ENCODE results near the gene CXCL17. TPM values are rescaled to one million over a fixed set of nuclear protein-coding genes. Genes with fewer than 3 reads are reported as not detected.
A peak's percentile ranks its signal among the peaks of the same experiment; 100 is the strongest.

Gene CXCL17, protein sequence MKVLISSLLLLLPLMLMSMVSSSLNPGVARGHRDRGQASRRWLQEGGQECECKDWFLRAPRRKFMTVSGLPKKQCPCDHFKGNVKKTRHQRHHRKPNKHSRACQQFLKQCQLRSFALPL
- 1.4 and 1.9 TPM in 2 replicates for polyA plus RNA-seq (2013)

DNA sequence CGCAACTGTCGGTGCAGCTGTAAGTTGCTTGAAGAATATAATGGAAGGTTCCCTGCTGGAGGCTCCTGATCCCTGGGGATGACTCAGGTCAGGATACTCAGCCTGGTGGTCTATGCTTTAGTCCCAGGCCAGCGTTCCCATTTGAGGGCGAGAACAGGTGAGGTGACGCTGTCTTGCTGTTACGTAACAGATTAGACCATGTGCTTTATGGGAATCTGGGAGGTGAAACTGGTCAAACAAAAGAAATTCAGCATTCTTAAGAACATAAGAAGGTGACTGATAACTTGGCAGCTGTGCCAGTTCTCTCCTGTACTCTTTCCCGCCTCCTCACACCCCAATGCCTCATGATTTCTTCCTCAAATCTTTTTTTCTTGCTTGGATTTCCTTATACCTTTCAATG, at the start of gene CXCL17:
TSS of gene CXCL17 (minus strand) at position 114 of the 400 bp plus-strand sequence. CDS start 114 bp downstream, outside the sequence.
- Histone ChIP-seq H3K9me3 (ENCODE audit: insufficient read depth, low read depth, low read length) (no peaks in the 10 kb centered on the region), H3K23ac (ENCODE audit: low read length) (no peak within 1 kb of the TSS), H3K9ac (ENCODE audit: low read length) (no peak within 1 kb of the TSS), H3K36me3 (ENCODE audit: control insufficient read depth in 1 of 2, insufficient read depth in 2 of 2, low read length in 2 of 2) (no peaks in the 10 kb centered on the region), H3K14ac (ENCODE audit: low read length) (no peak within 1 kb of the TSS), H3K27ac (ENCODE audit: low read depth, low read length) (no peak within 1 kb of the TSS), H4K8ac (ENCODE audit: low read depth, low read length) (no peak within 1 kb of the TSS), H4K91ac (ENCODE audit: low read depth, low read length) (no peak within 1 kb of the TSS), H3K79me2 (ENCODE audit: control insufficient read depth, insufficient read depth, low read length, poor library complexity) (no peaks in the 10 kb centered on the region), H3K4me3 (ENCODE audit: low read depth, low read length) (no peak within 1 kb of the TSS), H4K12ac (ENCODE audit: low read depth, low read length) (no peak within 1 kb of the TSS), H3K4ac (ENCODE audit: low read depth, low read length) (no peak within 1 kb of the TSS), H3K79me1 (ENCODE audit: low read length) (no peaks in the 10 kb centered on the region), H3K27me3 (ENCODE audit: insufficient read depth, low read length) (no peaks in the 10 kb centered on the region), H2BK120ac (ENCODE audit: insufficient read depth, low read length, poor library complexity) (no peak within 1 kb of the TSS), H2AFZ (ENCODE audit: insufficient read depth, low read length, poor library complexity) (no peak within 1 kb of the TSS), H3K4me1 (ENCODE audit: control insufficient read depth in 1 of 2, insufficient read depth in 2 of 2, low read length in 2 of 2) (peaks cover 9 to 12% of the 10 kb centered on the region in 2 experiments), H2AK5ac (ENCODE audit: low read length) (no peak within 1 kb of the TSS), H2BK12ac (ENCODE audit: low read length) (no peak within 1 kb of the TSS), H2BK5ac (ENCODE audit: low read depth, low read length, poor library complexity) (no peak within 1 kb of the TSS), H3K4me2 (ENCODE audit: low read length) (no peak within 1 kb of the TSS), H3K18ac (ENCODE audit: low read length) (no peak within 1 kb of the TSS)
- peak in 1 of 2 donors; percentile 19 for DNase-seq
- no CpG with 5 or more reads among the region's 7 CpGs for WGBS (ENCODE audit: extremely low coverage, insufficient coverage, insufficient read length)

DNA sequence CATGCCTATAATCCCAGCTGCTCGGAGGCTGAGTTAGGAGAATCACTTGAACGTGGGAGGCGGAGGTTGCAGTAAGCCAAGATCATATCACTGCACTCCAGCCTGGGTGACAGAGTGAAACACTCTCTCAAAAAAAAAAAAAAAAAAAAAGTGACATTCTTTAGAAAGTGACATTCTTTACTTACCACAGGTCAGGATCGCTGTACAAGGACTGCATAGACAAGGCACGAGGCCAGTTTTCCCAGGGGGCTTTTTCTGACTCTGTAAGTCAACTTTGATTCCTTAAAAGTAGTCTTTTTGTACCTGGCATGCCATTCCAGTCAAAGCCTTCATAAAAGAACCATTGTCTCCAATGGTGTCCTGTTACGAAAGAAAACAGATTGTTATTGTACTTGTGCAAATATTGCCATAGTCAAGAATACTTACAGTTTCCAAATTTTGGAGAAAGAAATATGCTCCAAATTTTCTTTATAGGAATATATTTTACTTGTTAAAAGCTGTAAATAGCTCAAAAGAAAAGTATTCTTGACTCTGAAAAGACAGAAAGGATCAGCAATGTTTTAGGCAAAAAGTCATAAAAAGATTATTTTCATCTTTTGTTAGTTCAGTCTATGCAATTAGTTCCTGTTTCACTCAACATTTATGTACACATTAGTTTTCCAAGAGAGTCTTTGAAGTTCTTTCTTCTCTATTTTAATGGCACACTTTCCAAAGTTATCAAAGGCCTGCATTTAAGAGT, 46.2 kb upstream of the CXCL17 start:
- Histone ChIP-seq H3K4me2 (ENCODE audit: low read length) (no peak overlapping the region), H2BK5ac (ENCODE audit: low read depth, low read length, poor library complexity) (no peak overlapping the region), H2BK12ac (ENCODE audit: low read length) (no peak overlapping the region), H2AFZ (ENCODE audit: insufficient read depth, low read length, poor library complexity) (no peak overlapping the region), H4K8ac (ENCODE audit: low read depth, low read length) (no peak overlapping the region), H3K4me3 (ENCODE audit: low read depth, low read length) (no peak overlapping the region), H4K12ac (ENCODE audit: low read depth, low read length) (no peak overlapping the region), H2BK120ac (ENCODE audit: insufficient read depth, low read length, poor library complexity) (no peak overlapping the region), H3K14ac (ENCODE audit: low read length) (no peak overlapping the region), H3K4me1 (ENCODE audit: control insufficient read depth in 1 of 2, insufficient read depth in 2 of 2, low read length in 2 of 2) (peaks cover 8 to 11% of the 10 kb centered on the region in 2 experiments), H3K27ac (ENCODE audit: low read depth, low read length) (peak overlapping the region; percentile 64), H3K79me1 (ENCODE audit: low read length) (peaks cover 3% of the 10 kb centered on the region), H3K9ac (ENCODE audit: low read length) (no peak overlapping the region), H4K91ac (ENCODE audit: low read depth, low read length) (no peak overlapping the region), H3K27me3 (ENCODE audit: insufficient read depth, low read length) (no peaks in the 10 kb centered on the region), H3K23ac (ENCODE audit: low read length) (no peak overlapping the region), H2AK5ac (ENCODE audit: low read length) (no peak overlapping the region), H3K36me3 (ENCODE audit: control insufficient read depth in 1 of 2, insufficient read depth in 2 of 2, low read length in 2 of 2) (no peaks in the 10 kb centered on the region), H3K9me3 (ENCODE audit: insufficient read depth, low read depth, low read length) (no peaks in the 10 kb centered on the region), H3K18ac (ENCODE audit: low read length) (no peak overlapping the region), H3K79me2 (ENCODE audit: control insufficient read depth, insufficient read depth, low read length, poor library complexity) (no peaks in the 10 kb centered on the region), H3K4ac (ENCODE audit: low read depth, low read length) (no peak overlapping the region)
- WGBS (ENCODE audit: extremely low coverage, insufficient coverage, insufficient read length) = no CpG with 5 or more reads among the region's 6 CpGs
- peak; percentile 67 to 84 for DNase-seq

DNA sequence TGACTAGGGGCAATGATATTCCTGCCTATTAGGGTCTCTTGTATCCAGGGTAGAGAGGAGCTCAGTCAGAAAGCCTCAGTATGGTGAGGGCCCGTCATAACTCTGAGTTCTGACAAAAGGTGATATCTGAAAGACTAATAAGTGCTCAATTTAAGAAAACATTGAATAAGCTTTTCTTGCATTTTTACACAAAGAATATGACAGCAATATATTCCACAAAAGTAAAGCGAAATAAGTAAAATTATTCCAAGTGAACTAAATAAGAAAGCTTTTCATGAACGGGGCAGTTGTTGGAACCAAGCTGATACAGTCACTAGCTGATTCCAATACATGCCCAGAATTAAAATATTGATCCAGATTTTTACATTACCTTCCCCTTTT, 45.0 kb upstream of the CXCL17 start:
- no peak overlapping the region for H2AK5ac ChIP-seq (ENCODE audit: low read length)
- no peak overlapping the region for H3K9ac ChIP-seq (ENCODE audit: low read length)
- H3K79me2 ChIP-seq (ENCODE audit: control insufficient read depth, insufficient read depth, low read length, poor library complexity) = no peaks in the 10 kb centered on the region
- H2BK120ac ChIP-seq (ENCODE audit: insufficient read depth, low read length, poor library complexity) = no peak overlapping the region
- H3K23ac ChIP-seq (ENCODE audit: low read length) = no peak overlapping the region
- WGBS (ENCODE audit: extremely low coverage, insufficient coverage, insufficient read length) = no CpG with 5 or more reads among the region's 3 CpGs
- H3K27me3 ChIP-seq (ENCODE audit: insufficient read depth, low read length) = no peaks in the 10 kb centered on the region
- no peak overlapping the region for H3K14ac ChIP-seq (ENCODE audit: low read length)
- peaks cover 3% of the 10 kb centered on the region for H3K79me1 ChIP-seq (ENCODE audit: low read length)
- H3K18ac ChIP-seq (ENCODE audit: low read length) = no peak overlapping the region
- H3K4me3 ChIP-seq (ENCODE audit: low read depth, low read length) = no peak overlapping the region
- no peak overlapping the region for H2BK12ac ChIP-seq (ENCODE audit: low read length)
- H3K4me1 ChIP-seq (ENCODE audit: control insufficient read depth in 1 of 2, insufficient read depth in 2 of 2, low read length in 2 of 2) = peaks cover 8 to 11% of the 10 kb centered on the region in 2 experiments
- no peak overlapping the region for H2BK5ac ChIP-seq (ENCODE audit: low read depth, low read length, poor library complexity)
- no peaks in the 10 kb centered on the region for H3K36me3 ChIP-seq (ENCODE audit: control insufficient read depth in 1 of 2, insufficient read depth in 2 of 2, low read length in 2 of 2)
- no peak overlapping the region for H3K4me2 ChIP-seq (ENCODE audit: low read length)
- H3K4ac ChIP-seq (ENCODE audit: low read depth, low read length) = no peak overlapping the region
- DNase-seq = no peak
- no peak overlapping the region for H4K8ac ChIP-seq (ENCODE audit: low read depth, low read length)
- H3K9me3 ChIP-seq (ENCODE audit: insufficient read depth, low read depth, low read length) = no peaks in the 10 kb centered on the region
- H4K12ac ChIP-seq (ENCODE audit: low read depth, low read length) = no peak overlapping the region
- no peak overlapping the region for H3K27ac ChIP-seq (ENCODE audit: low read depth, low read length)
- H2AFZ ChIP-seq (ENCODE audit: insufficient read depth, low read length, poor library complexity) = no peak overlapping the region
- H4K91ac ChIP-seq (ENCODE audit: low read depth, low read length) = no peak overlapping the region

DNA sequence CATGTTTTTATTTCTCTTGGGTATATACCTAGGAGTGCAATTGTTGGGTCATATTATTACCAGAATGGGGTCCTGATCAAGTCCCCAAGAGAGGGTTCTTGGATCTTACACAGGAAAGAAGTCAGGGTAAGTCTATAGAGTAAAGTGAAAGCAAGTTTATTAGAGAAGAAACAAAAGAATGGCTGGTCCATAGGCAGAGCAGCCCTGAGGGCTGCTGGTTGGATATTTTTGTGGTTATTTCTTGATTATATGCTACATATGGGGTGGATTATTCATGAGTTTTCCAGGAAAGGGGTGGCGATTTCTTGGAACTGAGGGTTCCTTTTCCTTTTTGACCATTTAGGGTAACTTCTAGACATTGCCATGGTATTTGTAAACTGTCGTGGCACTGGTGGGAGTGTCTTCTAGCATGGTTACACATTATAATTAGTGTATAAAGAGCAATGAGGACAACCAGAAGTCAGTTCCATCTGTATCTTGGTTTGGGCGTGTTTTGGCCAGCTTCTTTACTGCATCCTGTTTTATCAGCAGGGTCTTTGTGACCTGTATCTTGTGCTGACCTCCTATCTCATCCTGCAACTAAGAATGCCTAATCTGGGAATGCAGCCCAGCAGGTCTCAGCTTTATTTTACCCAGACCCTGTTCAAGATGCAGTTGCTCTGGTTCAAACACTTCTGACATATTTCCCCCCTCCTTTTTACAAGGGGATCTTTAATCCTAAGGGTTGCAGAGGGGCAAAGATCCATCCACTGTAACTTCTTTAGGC, 44.5 kb upstream of the CXCL17 start:
- Histone ChIP-seq H3K27ac (ENCODE audit: low read depth, low read length) (peak overlapping the region; percentile 54), H4K12ac (ENCODE audit: low read depth, low read length) (no peak overlapping the region), H3K4me1 (ENCODE audit: control insufficient read depth in 1 of 2, insufficient read depth in 2 of 2, low read length in 2 of 2) (peaks cover 8 to 11% of the 10 kb centered on the region in 2 experiments), H2BK5ac (ENCODE audit: low read depth, low read length, poor library complexity) (no peak overlapping the region), H3K9ac (ENCODE audit: low read length) (no peak overlapping the region), H3K18ac (ENCODE audit: low read length) (no peak overlapping the region), H3K36me3 (ENCODE audit: control insufficient read depth in 1 of 2, insufficient read depth in 2 of 2, low read length in 2 of 2) (no peaks in the 10 kb centered on the region), H3K4me3 (ENCODE audit: low read depth, low read length) (no peak overlapping the region), H3K23ac (ENCODE audit: low read length) (no peak overlapping the region), H3K27me3 (ENCODE audit: insufficient read depth, low read length) (no peaks in the 10 kb centered on the region), H2AK5ac (ENCODE audit: low read length) (no peak overlapping the region), H3K4me2 (ENCODE audit: low read length) (no peak overlapping the region), H2AFZ (ENCODE audit: insufficient read depth, low read length, poor library complexity) (no peak overlapping the region), H4K91ac (ENCODE audit: low read depth, low read length) (no peak overlapping the region), H2BK120ac (ENCODE audit: insufficient read depth, low read length, poor library complexity) (no peak overlapping the region), H3K4ac (ENCODE audit: low read depth, low read length) (no peak overlapping the region), H3K79me2 (ENCODE audit: control insufficient read depth, insufficient read depth, low read length, poor library complexity) (no peaks in the 10 kb centered on the region), H2BK12ac (ENCODE audit: low read length) (peak overlapping the region; percentile 13), H3K14ac (ENCODE audit: low read length) (no peak overlapping the region), H3K9me3 (ENCODE audit: insufficient read depth, low read depth, low read length) (no peaks in the 10 kb centered on the region), H3K79me1 (ENCODE audit: low read length) (peaks cover 3% of the 10 kb centered on the region), H4K8ac (ENCODE audit: low read depth, low read length) (no peak overlapping the region)
- no CpG with 5 or more reads among the region's 3 CpGs for WGBS (ENCODE audit: extremely low coverage, insufficient coverage, insufficient read length)
- DNase-seq = peak in 1 of 2 donors; percentile 58
